Keratinocyte (primary cell): ENCODE data around the gene IRAK2. TPM values are rescaled to one million over a fixed set of nuclear protein-coding genes. Genes with fewer than 3 reads are reported as not detected.

Source experiments
- DNase-seq: peaks from one replicate; pipeline ENCODE4 v3.0.0-alpha.2; 2011; ENCODE audit warnings: low read depth, missing footprints, low spot score
- FAIRE-seq: peaks from 2 replicates; lab custom pipeline; 2011; peaks lifted over from hg19 to GRCh38; lab: Jason Lieb, UNC
- H2AFZ ChIP-seq: 2 replicates; pipeline ENCODE4 v1.6.0; 2012; ENCODE audit warnings: low read length, control low read depth, inconsistent platforms; ENCODE audit not compliant: control insufficient read depth
- H3K27ac ChIP-seq: 2 replicates; pipeline ENCODE4 v1.5.1; 2011; ENCODE audit warnings: low read length; ENCODE audit not compliant: control insufficient read depth, insufficient read depth
- H3K27me3 ChIP-seq: 3 replicates; pipeline ENCODE4 v1.6.0; 2011; ENCODE audit warnings: low read length; ENCODE audit not compliant: control insufficient read depth, insufficient read depth; ENCODE audit errors: extremely low read depth
- H3K36me3 ChIP-seq, 2 experiments: 2 replicates in 1 of 2; 3 replicates in 1 of 2; pipeline ENCODE4 v1.5.1; 2011; ENCODE audit warnings: low read length in 2 of 2, mild to moderate bottlenecking in 1 of 2; ENCODE audit not compliant: control insufficient read depth in 2 of 2, insufficient read depth in 2 of 2; ENCODE audit errors: extremely low read depth in 1 of 2
- H3K4me1 ChIP-seq: 3 replicates; pipeline ENCODE4 v1.5.1; 2011; ENCODE audit warnings: low read length; ENCODE audit not compliant: control insufficient read depth, insufficient read depth; ENCODE audit errors: extremely low read depth
- H3K4me2 ChIP-seq: 3 replicates; pipeline ENCODE4 v1.6.0; 2011; ENCODE audit warnings: low read depth, low read length; ENCODE audit not compliant: control insufficient read depth, insufficient read depth; ENCODE audit errors: extremely low read depth
- H3K4me3 ChIP-seq, 3 experiments: fragments of 200-600 bp in 1 of 3; sonication (generic) in 1 of 3; 2 replicates in 2 of 3; 3 replicates in 1 of 3; pipeline ENCODE4 v1.5.1; 2011 to 2016; ENCODE audit warnings: low read length in 3 of 3, mild to moderate bottlenecking in 3 of 3, control low read depth in 2 of 3, inconsistent platforms in 1 of 3, low read depth in 1 of 3, mixed read lengths in 1 of 3, mixed run types in 1 of 3, moderate library complexity in 1 of 3; ENCODE audit not compliant: control insufficient read depth in 2 of 3, insufficient read depth in 2 of 3; ENCODE audit errors: extremely low read depth in 1 of 3
- H3K79me2 ChIP-seq: 2 replicates; pipeline ENCODE4 v1.6.0; 2012; ENCODE audit warnings: low read length; ENCODE audit not compliant: control insufficient read depth, insufficient read depth
- H3K9ac ChIP-seq: 3 replicates; pipeline ENCODE4 v1.6.0; 2011; ENCODE audit warnings: low read length; ENCODE audit not compliant: control insufficient read depth, insufficient read depth; ENCODE audit errors: extremely low read depth
- H3K9me1 ChIP-seq: 3 replicates; pipeline ENCODE4 v1.6.0; 2011; ENCODE audit warnings: low read length; ENCODE audit not compliant: control insufficient read depth, insufficient read depth; ENCODE audit errors: extremely low read depth
- H3K9me3 ChIP-seq: 2 replicates; pipeline ENCODE4 v1.5.1; 2012; ENCODE audit warnings: low read depth, low read length; ENCODE audit not compliant: control insufficient read depth
- H4K20me1 ChIP-seq: 3 replicates; pipeline ENCODE4 v1.6.0; 2011; ENCODE audit warnings: low read length; ENCODE audit not compliant: control insufficient read depth, insufficient read depth; ENCODE audit errors: extremely low read depth
- EZH2 ChIP-seq: IDR thresholded peaks from one replicate; pipeline ENCODE4 v1.6.1; 2012; ENCODE audit warnings: inconsistent platforms, mild to moderate bottlenecking, low read length, moderate library complexity
- dilution Hi-C: fragments of 300-500 bp; cut with MboI; formaldehyde crosslinking; loops from one replicate; pipeline ENCODE4 v1.7.0; 2020; ENCODE audit warnings: low sequenced_read_pairs; ENCODE audit not compliant: extremely low pct_ligation_motif_present
- polyA plus RNA-seq, 5 experiments: library from polyadenylated mRNA; depleted of rRNA in 3 of 5; stranded (reverse) in 3 of 5; stranded (forward) in 1 of 5; unstranded in 1 of 5; fragments of >200 nt; gene quantifications; 1 replicate in 1 of 5; 2 replicates in 3 of 5; 3 replicates in 1 of 5; pipeline versions ENCODE4 v1.2.1 to v1.2.3, GENCODE V29; 2011 to 2012; ENCODE audit warnings: missing spikeins in 2 of 5, low read depth in 1 of 5, low replicate concordance in 1 of 5
- TF ChIP-seq, protein P1 (sequence below), 3 experiments: IDR thresholded peaks in 1 of 3; conservative IDR thresholded peaks in 1 of 3; optimal IDR thresholded peaks in 1 of 3; 2 replicates in 2 of 3; 3 replicates in 1 of 3; pipeline versions ENCODE3 to v1.5.1; 2011; ENCODE audit warnings: low read length in 3 of 3, mild to moderate bottlenecking in 3 of 3, moderate library complexity in 2 of 3, control low read depth in 1 of 3, inconsistent platforms in 1 of 3; ENCODE audit not compliant: insufficient read depth in 2 of 3; ENCODE audit errors: extremely low read depth in 1 of 3

The IRAK2 gene
- polyA plus RNA-seq, 1 donor (not counting 4 experiments of a cell fraction or from before 2014, with no cell fraction given), result 3.5 TPM

DNA sequence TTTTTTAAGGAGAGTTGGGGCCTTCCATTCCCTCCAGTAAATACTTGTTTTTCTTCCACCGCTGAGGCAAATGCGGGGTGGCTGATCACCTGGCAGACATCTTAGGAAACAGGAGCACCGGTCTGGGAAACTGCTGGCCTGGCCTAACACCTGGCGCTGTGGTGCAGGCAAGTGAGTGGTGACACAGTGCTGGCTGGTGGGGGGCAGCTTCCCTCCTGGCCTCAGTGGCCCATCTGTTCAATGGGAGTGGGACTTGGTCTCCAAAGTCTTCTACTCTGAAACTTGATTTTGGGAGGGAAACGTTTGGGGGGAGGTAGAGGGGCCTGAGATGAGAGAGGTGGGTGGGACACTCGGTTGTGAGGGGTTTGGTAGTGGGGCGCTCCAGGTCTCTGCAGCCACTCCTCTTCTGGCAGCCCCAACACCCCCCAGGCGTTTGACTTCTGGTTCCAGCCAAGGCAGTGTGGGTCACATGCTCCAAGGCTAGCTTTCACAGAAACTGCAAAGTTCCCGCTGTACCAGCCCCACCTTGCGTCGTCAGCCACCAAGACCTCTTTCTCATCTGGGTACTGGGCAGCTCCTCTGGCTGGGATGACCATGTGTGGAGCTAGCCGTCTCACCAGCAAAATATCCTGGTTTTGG, 123.3 kb downstream of the IRAK2 start:
- Histone ChIP-seq H3K4me3 (no peak overlapping the region), H3K36me3 (peaks cover 8 to 18% of the 10 kb centered on the region in 2 experiments), H3K27me3 (no peaks in the 10 kb centered on the region), H3K4me2 (no peak overlapping the region), H3K9me3 (no peaks in the 10 kb centered on the region), H3K4me1 (peaks cover 5% of the 10 kb centered on the region), H3K9ac (no peak overlapping the region), H3K27ac (no peak overlapping the region), H4K20me1 (no peaks in the 10 kb centered on the region), H3K9me1 (no peaks in the 10 kb centered on the region), H2AFZ (no peak overlapping the region), H3K79me2 (no peaks in the 10 kb centered on the region)
- TF ChIP-seq EZH2, result no peak
- TF ChIP-seq, protein P1, sequence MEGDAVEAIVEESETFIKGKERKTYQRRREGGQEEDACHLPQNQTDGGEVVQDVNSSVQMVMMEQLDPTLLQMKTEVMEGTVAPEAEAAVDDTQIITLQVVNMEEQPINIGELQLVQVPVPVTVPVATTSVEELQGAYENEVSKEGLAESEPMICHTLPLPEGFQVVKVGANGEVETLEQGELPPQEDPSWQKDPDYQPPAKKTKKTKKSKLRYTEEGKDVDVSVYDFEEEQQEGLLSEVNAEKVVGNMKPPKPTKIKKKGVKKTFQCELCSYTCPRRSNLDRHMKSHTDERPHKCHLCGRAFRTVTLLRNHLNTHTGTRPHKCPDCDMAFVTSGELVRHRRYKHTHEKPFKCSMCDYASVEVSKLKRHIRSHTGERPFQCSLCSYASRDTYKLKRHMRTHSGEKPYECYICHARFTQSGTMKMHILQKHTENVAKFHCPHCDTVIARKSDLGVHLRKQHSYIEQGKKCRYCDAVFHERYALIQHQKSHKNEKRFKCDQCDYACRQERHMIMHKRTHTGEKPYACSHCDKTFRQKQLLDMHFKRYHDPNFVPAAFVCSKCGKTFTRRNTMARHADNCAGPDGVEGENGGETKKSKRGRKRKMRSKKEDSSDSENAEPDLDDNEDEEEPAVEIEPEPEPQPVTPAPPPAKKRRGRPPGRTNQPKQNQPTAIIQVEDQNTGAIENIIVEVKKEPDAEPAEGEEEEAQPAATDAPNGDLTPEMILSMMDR (optimal IDR thresholded peaks at IDR 0.05 in 1 of 3, IDR thresholded peaks at IDR 0.05 in 1 of 3, conservative IDR thresholded peaks at IDR 0.05 in 1 of 3; ENCODE audit: extremely low read depth in 1 of 3, insufficient read depth in 2 of 3, low read length in 3 of 3), result no peak
- dilution Hi-C loops, result no loop called here
- no peak for DNase-seq
- FAIRE-seq, result no peak

DNA sequence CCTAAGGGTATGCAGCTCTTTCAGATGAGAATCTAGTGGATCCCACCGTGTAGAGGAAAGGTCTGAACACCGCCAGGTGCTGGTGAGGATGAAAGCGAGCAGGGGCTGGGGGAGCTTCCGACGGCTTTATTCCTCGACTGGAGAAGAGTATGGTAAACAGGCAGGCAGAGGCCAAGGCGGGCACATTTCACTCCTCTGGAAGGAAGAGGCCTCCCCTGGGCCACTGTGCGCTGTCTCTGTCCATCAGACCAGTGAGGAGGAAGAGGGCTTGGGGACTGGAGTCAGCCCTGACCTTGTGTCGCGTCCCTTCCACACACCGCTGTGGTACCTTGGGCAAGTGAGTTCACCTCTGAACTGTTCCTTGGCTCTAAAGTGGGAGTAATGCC, 123.8 kb downstream of the IRAK2 start:
- peaks cover 8 to 18% of the 10 kb centered on the region in 2 experiments for H3K36me3 ChIP-seq
- no peak for TF ChIP-seq EZH2
- TF ChIP-seq, protein P1 (optimal IDR thresholded peaks at IDR 0.05 in 1 of 3, IDR thresholded peaks at IDR 0.05 in 1 of 3, conservative IDR thresholded peaks at IDR 0.05 in 1 of 3; ENCODE audit: extremely low read depth in 1 of 3, insufficient read depth in 2 of 3, low read length in 3 of 3), result no peak
- DNase-seq (no peak), FAIRE-seq (no peak)
- no peak overlapping the region for H3K4me3 ChIP-seq
- peaks cover under 1% of the 10 kb centered on the region for H3K4me1 ChIP-seq
- H3K9me3 ChIP-seq, result no peaks in the 10 kb centered on the region
- H3K4me2 ChIP-seq, result no peak overlapping the region
- H3K27me3 ChIP-seq, result no peaks in the 10 kb centered on the region
- H3K9ac ChIP-seq, result no peak overlapping the region
- no peaks in the 10 kb centered on the region for H3K79me2 ChIP-seq
- no peaks in the 10 kb centered on the region for H4K20me1 ChIP-seq
- dilution Hi-C loops, result no loop called here
- no peaks in the 10 kb centered on the region for H3K9me1 ChIP-seq
- no peak overlapping the region for H2AFZ ChIP-seq
- no peak overlapping the region for H3K27ac ChIP-seq
